ENCODE measurements around the gene CEACAM1. TPM values are rescaled to one million over a fixed set of nuclear protein-coding genes. Genes with fewer than 3 reads are reported as not detected.
A peak's percentile ranks its signal among the peaks of the same experiment; 100 is the strongest.
"Not testable (repeated sequence)": the region's sequence is repeated elsewhere in the genome, so short reads cannot be mapped to it uniquely, and the experiment has no call there.

CEACAM1 gene
- total RNA-seq, 4 donors from 2014 or later = 0.51 to 24.7 (median 6.5) TPM

- intact Hi-C loops (cut with DNase I; ENCODE audit: low total_unique reads) = no loop called here
- DNase-seq = peak; percentile 37
- H3K27me3 ChIP-seq = no peaks in the 10 kb centered on the region
- no peaks in the 10 kb centered on the region for H3K9me3 ChIP-seq
- H3K4me3 ChIP-seq = no peak overlapping the region
- no peaks in the 10 kb centered on the region for H3K4me1 ChIP-seq
- H3K27ac ChIP-seq = peak overlapping the region in 1 of 2 donors; percentile 59
- no peaks in the 10 kb centered on the region for H3K36me3 ChIP-seq
- no peak for TF ChIP-seq POLR2A (IDR thresholded peaks at IDR 0.05)
- TF ChIP-seq, protein P1, sequence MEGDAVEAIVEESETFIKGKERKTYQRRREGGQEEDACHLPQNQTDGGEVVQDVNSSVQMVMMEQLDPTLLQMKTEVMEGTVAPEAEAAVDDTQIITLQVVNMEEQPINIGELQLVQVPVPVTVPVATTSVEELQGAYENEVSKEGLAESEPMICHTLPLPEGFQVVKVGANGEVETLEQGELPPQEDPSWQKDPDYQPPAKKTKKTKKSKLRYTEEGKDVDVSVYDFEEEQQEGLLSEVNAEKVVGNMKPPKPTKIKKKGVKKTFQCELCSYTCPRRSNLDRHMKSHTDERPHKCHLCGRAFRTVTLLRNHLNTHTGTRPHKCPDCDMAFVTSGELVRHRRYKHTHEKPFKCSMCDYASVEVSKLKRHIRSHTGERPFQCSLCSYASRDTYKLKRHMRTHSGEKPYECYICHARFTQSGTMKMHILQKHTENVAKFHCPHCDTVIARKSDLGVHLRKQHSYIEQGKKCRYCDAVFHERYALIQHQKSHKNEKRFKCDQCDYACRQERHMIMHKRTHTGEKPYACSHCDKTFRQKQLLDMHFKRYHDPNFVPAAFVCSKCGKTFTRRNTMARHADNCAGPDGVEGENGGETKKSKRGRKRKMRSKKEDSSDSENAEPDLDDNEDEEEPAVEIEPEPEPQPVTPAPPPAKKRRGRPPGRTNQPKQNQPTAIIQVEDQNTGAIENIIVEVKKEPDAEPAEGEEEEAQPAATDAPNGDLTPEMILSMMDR (IDR thresholded peaks at IDR 0.05) = peak; percentile 55 to 89 (median 74)
Measured at GRCh38 chr19:42529248-42529764, 1.0 kb upstream of the CEACAM1 start.

- TF ChIP-seq POLR2A (IDR thresholded peaks at IDR 0.05) = no peak
- TF ChIP-seq, protein P1 (IDR thresholded peaks at IDR 0.05) = no peak
- Histone ChIP-seq H3K4me3 (no peak overlapping the region), H3K27me3 (no peaks in the 10 kb centered on the region), H3K4me1 (no peaks in the 10 kb centered on the region), H3K9me3 (no peaks in the 10 kb centered on the region), H3K27ac (no peak overlapping the region), H3K36me3 (no peaks in the 10 kb centered on the region)
- intact Hi-C loops (cut with DNase I; ENCODE audit: low total_unique reads) = no loop called here
- DNase-seq = no peak
Measured at GRCh38 chr19:42524943-42525342, 3.3 kb downstream of the CEACAM1 start.

DNA sequence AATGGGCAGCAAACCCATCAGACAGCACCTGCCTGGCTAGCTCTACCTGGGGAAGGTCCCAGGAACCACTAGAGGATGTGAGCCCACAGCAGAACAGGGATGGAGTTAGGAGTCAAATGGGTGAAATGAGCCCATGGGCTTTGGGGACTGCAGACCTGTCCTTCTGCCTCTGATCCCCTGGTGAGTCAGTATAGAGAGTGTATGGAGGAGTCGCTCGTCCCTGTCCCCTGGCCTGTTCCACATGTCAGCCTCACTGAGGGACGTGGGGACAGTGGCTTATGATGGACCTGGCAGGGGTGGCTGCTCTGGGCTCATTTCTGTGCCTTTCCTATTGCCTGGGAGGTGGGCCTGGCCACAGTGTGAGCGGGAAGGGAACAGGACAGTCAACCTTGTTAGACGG, 4.0 kb downstream of the CEACAM1 start:
- no peak for DNase-seq
- H3K27ac ChIP-seq = no peak overlapping the region
- H3K4me1 ChIP-seq = no peaks in the 10 kb centered on the region
- H3K27me3 ChIP-seq = no peaks in the 10 kb centered on the region
- intact Hi-C loops (cut with DNase I; ENCODE audit: low total_unique reads) = no loop called here
- no peak for TF ChIP-seq POLR2A (IDR thresholded peaks at IDR 0.05)
- TF ChIP-seq, protein P1 (IDR thresholded peaks at IDR 0.05) = no peak
- no peaks in the 10 kb centered on the region for H3K36me3 ChIP-seq
- H3K9me3 ChIP-seq = no peaks in the 10 kb centered on the region
- H3K4me3 ChIP-seq = no peak overlapping the region

DNA sequence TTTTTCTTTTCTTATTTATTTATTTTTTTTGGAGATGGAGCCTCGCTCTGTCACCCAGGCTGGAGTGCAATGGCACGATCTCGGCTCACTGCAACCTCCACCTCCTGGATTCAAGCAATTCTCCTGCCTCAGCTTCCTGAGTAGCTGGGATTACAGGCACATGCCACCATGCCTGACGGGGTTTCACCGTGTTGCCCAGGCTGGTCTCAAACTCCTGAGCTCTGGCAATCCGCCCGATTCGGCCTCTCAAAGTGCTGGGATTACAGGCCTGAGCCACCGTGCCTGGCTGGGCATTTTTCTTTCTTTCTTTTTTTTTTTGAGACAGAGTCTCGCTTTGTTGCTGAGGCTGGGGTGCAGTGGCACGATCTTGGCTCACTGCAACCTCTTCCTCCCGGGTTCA, 6.0 kb downstream of the CEACAM1 start:
- DNase-seq; H3K4me3 ChIP-seq; H3K36me3 ChIP-seq; H3K27ac ChIP-seq; intact Hi-C loops (cut with DNase I; ENCODE audit: low total_unique reads); H3K4me1 ChIP-seq; H3K9me3 ChIP-seq; H3K27me3 ChIP-seq: not testable (repeated sequence)

- intact Hi-C loops (cut with DNase I; ENCODE audit: low total_unique reads) = no loop called here
- no peak for DNase-seq
- H3K36me3 ChIP-seq = no peaks in the 10 kb centered on the region
- H3K4me3 ChIP-seq = no peak overlapping the region
- no peak overlapping the region for H3K27ac ChIP-seq
- H3K4me1 ChIP-seq = no peaks in the 10 kb centered on the region
- TF ChIP-seq, protein P1 (IDR thresholded peaks at IDR 0.05) = no peak
- no peak for TF ChIP-seq POLR2A (IDR thresholded peaks at IDR 0.05)
- no peaks in the 10 kb centered on the region for H3K27me3 ChIP-seq
- H3K9me3 ChIP-seq = no peaks in the 10 kb centered on the region
Measured at GRCh38 chr19:42521346-42522030, 6.8 kb downstream of the CEACAM1 start.
